ENCODE data around the gene ASIC1.

DNA sequence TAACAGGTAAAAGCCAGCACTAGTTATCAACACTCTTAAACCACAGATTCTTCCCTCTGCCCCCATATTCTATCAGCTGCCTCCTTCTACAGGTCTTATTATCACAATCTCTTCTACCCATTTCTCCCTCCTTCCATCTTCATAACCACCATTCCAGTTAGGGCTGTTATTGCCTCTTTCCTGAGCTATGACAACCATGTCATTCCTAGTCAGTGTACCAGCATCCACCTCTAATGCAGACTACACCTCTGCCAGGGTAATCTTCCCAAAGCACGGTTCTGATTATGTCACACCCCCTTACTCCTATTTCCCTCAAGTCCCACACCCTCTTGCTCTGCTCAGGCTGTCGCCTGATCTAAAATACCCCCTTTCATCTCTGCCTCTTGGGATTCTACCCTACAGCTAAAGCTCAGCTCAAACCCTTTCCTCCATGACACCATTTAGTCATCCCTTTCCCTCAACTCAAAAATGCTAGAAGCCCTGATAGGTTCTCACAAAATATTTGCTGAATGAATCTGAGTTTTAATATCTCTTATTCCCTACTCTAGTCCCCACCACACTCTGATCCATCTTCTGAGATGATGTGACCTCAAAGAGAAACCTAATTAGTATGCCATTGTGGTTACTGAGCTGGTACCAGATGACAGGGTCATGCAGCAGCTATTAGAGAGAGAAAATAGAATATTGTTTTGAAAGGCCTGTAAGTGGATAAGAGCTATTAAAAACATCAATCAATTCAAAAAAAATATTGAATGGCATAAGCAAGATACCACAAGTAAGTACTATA, 43.8 kb upstream of the ASIC1 start:
- TF ChIP-seq CTCF (IDR thresholded peaks at IDR 0.05; ENCODE audit: insufficient read depth, low read length, poor library complexity, severe bottlenecking) = no peak
- TF ChIP-seq EZH2phosphoT487 (conservative IDR thresholded peaks at IDR 0.05; ENCODE audit: low read length) = no peak

All from SU-DHL-6 (cell line).